Liver (tissue), 9 donors: Measurements from ENCODE around the gene LSM14B. TPM values are rescaled to one million over a fixed set of nuclear protein-coding genes. Genes with fewer than 3 reads are reported as not detected.

Source experiments
- DNase-seq: peaks from one replicate; pipeline ENCODE4 v3.0.0-alpha.2; 2017; ENCODE audit warnings: low spot score
- H3K27ac ChIP-seq, 2 donors: one replicate each; pipeline ENCODE4 v1.7.0; 2013; ENCODE audit warnings: inconsistent platforms in 2 of 2, low read length in 2 of 2, control low read depth in 1 of 2, low read depth in 1 of 2, mild to moderate bottlenecking in 1 of 2
- H3K27me3 ChIP-seq, 4 donors: one replicate each; pipeline versions ENCODE4 v1.6.1 to v1.7.0; 2013; ENCODE audit warnings: low read length in 3 of 4, inconsistent platforms in 1 of 4, mild to moderate bottlenecking in 1 of 4, moderate library complexity in 1 of 4; ENCODE audit not compliant: control insufficient read depth in 4 of 4, insufficient read depth in 4 of 4
- H3K36me3 ChIP-seq, 4 donors: one replicate each; pipeline versions ENCODE4 v1.6.1 to v1.7.0; 2013; ENCODE audit warnings: low read length in 3 of 4, mild to moderate bottlenecking in 3 of 4, low read depth in 1 of 4, moderate library complexity in 1 of 4; ENCODE audit not compliant: control insufficient read depth in 4 of 4, insufficient read depth in 3 of 4
- H3K4me1 ChIP-seq, 4 donors: one replicate each; pipeline versions ENCODE4 v1.6.1 to v1.7.0; 2013; ENCODE audit warnings: low read length in 3 of 4, mild to moderate bottlenecking in 3 of 4, moderate library complexity in 1 of 4; ENCODE audit not compliant: control insufficient read depth in 4 of 4, insufficient read depth in 4 of 4
- H3K4me3 ChIP-seq, 3 donors: one replicate each; pipeline versions ENCODE4 v1.6.1 to v1.7.0; 2013; ENCODE audit warnings: low read length in 3 of 3, control low read depth in 1 of 3, low read depth in 1 of 3, mild to moderate bottlenecking in 1 of 3
- H3K9ac ChIP-seq, 2 donors: one replicate each; pipeline ENCODE4 v1.7.0; 2013; ENCODE audit warnings: low read length in 2 of 2, mild to moderate bottlenecking in 2 of 2, moderate library complexity in 2 of 2, control low read depth in 1 of 2, low read depth in 1 of 2
- H3K9me3 ChIP-seq, 4 donors: one replicate each; pipeline versions ENCODE4 v1.6.1 to v1.7.0; 2013; ENCODE audit warnings: low read length in 3 of 4; ENCODE audit not compliant: control insufficient read depth in 4 of 4
- CTCF ChIP-seq: fragments of 150-350 bp; IDR thresholded peaks from 2 replicates; pipeline ENCODE4 v1.5.1; 2017; ENCODE audit warnings: improper control_type of control experiment, low read depth, low read length; ENCODE audit not compliant: missing input control
- FOXA1 ChIP-seq: IDR thresholded peaks from 2 replicates; pipeline ENCODE4 v1.6.1; 2016; ENCODE audit warnings: antibody characterized with exemption
- HNF4A ChIP-seq, 2 donors: conservative IDR thresholded peaks; 2 replicates each; pipeline ENCODE4 v1.6.1; 2016; ENCODE audit warnings: antibody characterized with exemption in 2 of 2, mild to moderate bottlenecking in 2 of 2
- JUND ChIP-seq, 2 donors: IDR thresholded peaks; 2 replicates each; pipeline ENCODE4 v1.6.1; 2016; ENCODE audit warnings: antibody characterized with exemption in 2 of 2
- MAX ChIP-seq: IDR thresholded peaks from 2 replicates; pipeline ENCODE4 v1.6.1; 2016; ENCODE audit warnings: antibody characterized with exemption
- RXRA ChIP-seq, 2 donors: IDR thresholded peaks; 2 replicates each; pipeline ENCODE4 v1.6.1; 2017 to 2018; ENCODE audit warnings: antibody characterized with exemption in 2 of 2, mild to moderate bottlenecking in 1 of 2
- TAF1 ChIP-seq: conservative IDR thresholded peaks from 2 replicates; pipeline ENCODE4 v1.6.1; 2016; ENCODE audit warnings: antibody characterized with exemption, mild to moderate bottlenecking
- WGBS: extraction: QIAGEN DNeasy Blood & Tissue Kit; methylation state at CpG from one replicate; pipeline ENCODE4 v1.1.7; 2013; 5-methylcytosine and 5-hydroxymethylcytosine counted together
- polyA plus RNA-seq, 2 donors: library from polyadenylated mRNA; stranded (reverse) in 1 of 2; unstranded in 1 of 2; fragments of 200-250 nt in 1 of 2; fragments of >200 nt in 1 of 2; fragmentation: Nextera tagmentation in 1 of 2; extraction: Ambion mirVana in 1 of 2; gene quantifications; one replicate each; pipeline versions ENCODE4 v1.2.1 to v1.2.3, GENCODE V29; 2013 to 2015
- total RNA-seq, 2 donors: library from RNA; depleted of rRNA; stranded (reverse); fragments of >200 nt; gene quantifications; one replicate each; pipeline ENCODE4 v1.2.3, GENCODE V29; 2014
- TF ChIP-seq, protein P1 (sequence below): IDR thresholded peaks from 2 replicates; pipeline ENCODE4 v1.6.1; 2016; ENCODE audit warnings: antibody characterized with exemption
- TF ChIP-seq, protein P2 (sequence below): IDR thresholded peaks from 2 replicates; pipeline ENCODE4 v1.6.1; 2016; ENCODE audit warnings: antibody characterized with exemption, mild to moderate bottlenecking
- donor health status: healthy.
- donor health status: healthy.
- donor health status: healthy.
- donor health status: healthy.
- donor health status: healthy.

Gene LSM14B
- total and polyA plus RNA-seq, 4 donors, result 0.99 to 15.9 (median 13.3) TPM

GRCh38 chr20:62179162-62179504 lies 56.9 kb downstream of the LSM14B start:
- no peak for DNase-seq
- peaks cover 0 to 10% (median 3%) of the 10 kb centered on the region in 4 donors for H3K36me3 ChIP-seq
- 43% methylated on average over 14 of the region's 14 CpGs for WGBS

GRCh38 chr20:62181808-62182207 lies 59.5 kb downstream of the LSM14B start:
- Histone ChIP-seq H3K27me3 (no peaks in the 10 kb centered on the region), H3K27ac (peak overlapping the region; percentile 87 to 98), H3K9ac (peak overlapping the region; percentile 71 to 88), H3K4me1 (peaks cover 9 to 59% (median 34%) of the 10 kb centered on the region in 4 donors), H3K4me3 (peak overlapping the region in 2 of 3 donors; percentile 83 to 91), H3K9me3 (no peaks in the 10 kb centered on the region), H3K36me3 (peaks cover 0 to 4% (median 0%) of the 10 kb centered on the region in 4 donors)
- 93% methylated on average over 2 of the region's 2 CpGs for WGBS
- DNase-seq, result no peak
- TF ChIP-seq RXRA (IDR thresholded peaks at IDR 0.05), result no peak
- no peak for TF ChIP-seq CTCF
- TF ChIP-seq, protein P1, sequence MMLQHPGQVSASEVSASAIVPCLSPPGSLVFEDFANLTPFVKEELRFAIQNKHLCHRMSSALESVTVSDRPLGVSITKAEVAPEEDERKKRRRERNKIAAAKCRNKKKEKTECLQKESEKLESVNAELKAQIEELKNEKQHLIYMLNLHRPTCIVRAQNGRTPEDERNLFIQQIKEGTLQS, result no peak
- TF ChIP-seq, protein P2, sequence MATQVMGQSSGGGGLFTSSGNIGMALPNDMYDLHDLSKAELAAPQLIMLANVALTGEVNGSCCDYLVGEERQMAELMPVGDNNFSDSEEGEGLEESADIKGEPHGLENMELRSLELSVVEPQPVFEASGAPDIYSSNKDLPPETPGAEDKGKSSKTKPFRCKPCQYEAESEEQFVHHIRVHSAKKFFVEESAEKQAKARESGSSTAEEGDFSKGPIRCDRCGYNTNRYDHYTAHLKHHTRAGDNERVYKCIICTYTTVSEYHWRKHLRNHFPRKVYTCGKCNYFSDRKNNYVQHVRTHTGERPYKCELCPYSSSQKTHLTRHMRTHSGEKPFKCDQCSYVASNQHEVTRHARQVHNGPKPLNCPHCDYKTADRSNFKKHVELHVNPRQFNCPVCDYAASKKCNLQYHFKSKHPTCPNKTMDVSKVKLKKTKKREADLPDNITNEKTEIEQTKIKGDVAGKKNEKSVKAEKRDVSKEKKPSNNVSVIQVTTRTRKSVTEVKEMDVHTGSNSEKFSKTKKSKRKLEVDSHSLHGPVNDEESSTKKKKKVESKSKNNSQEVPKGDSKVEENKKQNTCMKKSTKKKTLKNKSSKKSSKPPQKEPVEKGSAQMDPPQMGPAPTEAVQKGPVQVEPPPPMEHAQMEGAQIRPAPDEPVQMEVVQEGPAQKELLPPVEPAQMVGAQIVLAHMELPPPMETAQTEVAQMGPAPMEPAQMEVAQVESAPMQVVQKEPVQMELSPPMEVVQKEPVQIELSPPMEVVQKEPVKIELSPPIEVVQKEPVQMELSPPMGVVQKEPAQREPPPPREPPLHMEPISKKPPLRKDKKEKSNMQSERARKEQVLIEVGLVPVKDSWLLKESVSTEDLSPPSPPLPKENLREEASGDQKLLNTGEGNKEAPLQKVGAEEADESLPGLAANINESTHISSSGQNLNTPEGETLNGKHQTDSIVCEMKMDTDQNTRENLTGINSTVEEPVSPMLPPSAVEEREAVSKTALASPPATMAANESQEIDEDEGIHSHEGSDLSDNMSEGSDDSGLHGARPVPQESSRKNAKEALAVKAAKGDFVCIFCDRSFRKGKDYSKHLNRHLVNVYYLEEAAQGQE, result no peak
- no peak for TF ChIP-seq JUND (IDR thresholded peaks at IDR 0.05)
- TF ChIP-seq HNF4A (conservative IDR thresholded peaks at IDR 0.05), result no peak

More at GRCh38 chr20:62179162-62179504, 56.9 kb downstream of the LSM14B start:
- H3K4me3 ChIP-seq, result peak overlapping the region in 2 of 3 donors; percentile 12 to 42
- peaks cover 3 to 47% (median 16%) of the 10 kb centered on the region in 4 donors for H3K4me1 ChIP-seq
- H3K9ac ChIP-seq, result peak overlapping the region; percentile 78 to 80
- no peaks in the 10 kb centered on the region for H3K27me3 ChIP-seq
- H3K9me3 ChIP-seq, result no peaks in the 10 kb centered on the region
- H3K27ac ChIP-seq, result peak overlapping the region; percentile 97 to 98
- TF ChIP-seq MAX (peak; percentile 10), JUND (IDR thresholded peaks at IDR 0.05) (no peak), TAF1 (peak; percentile 65), FOXA1 (peak; percentile 36), HNF4A (conservative IDR thresholded peaks at IDR 0.05) (no peak), CTCF (no peak)
- TF ChIP-seq, protein P2, result peak; percentile 16
- TF ChIP-seq, protein P1, result no peak
